Measurements from ENCODE around the gene GRID1.
A peak's percentile ranks its signal among the peaks of the same experiment; 100 is the strongest.

The GRID1 gene

DNA sequence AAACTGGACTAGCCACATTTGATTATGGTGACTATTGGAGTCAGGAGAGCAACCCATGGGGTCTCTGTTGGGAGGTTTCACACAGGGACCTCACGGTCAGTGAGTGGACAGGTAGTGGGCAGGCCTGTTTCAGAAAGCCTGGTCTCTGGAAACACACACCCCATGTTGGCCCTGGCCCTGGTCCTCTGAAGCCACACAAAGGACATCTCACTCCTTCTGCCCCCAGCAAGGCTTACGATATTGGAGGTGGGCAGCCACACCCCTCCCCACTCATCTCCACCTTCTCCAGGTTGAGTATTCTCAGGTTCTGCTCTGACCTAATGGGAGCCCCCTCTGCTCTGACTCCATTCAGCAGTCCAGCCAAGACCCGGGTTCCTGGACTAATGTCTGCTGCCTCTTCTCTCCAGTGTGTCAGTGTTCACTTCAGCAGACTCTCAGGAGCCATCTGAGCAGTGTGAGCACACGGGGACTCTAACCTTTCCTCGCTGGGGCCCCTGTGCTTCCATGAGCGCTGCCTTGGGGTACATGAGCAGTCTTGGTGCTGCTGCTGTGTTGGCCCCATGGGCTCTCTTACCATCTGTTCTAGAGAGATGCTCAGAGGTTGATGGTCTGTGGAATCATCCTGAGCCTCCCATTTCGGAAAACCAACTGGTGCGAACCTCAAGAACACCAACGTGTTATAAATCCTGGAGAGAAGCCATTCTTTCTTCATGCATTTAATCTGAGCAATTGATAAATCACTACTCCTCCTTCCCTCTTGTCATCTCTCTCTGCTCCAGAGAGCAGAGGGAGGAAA, 748.6 kb downstream of the GRID1 start:
- DNase-seq, result no peak

DNA sequence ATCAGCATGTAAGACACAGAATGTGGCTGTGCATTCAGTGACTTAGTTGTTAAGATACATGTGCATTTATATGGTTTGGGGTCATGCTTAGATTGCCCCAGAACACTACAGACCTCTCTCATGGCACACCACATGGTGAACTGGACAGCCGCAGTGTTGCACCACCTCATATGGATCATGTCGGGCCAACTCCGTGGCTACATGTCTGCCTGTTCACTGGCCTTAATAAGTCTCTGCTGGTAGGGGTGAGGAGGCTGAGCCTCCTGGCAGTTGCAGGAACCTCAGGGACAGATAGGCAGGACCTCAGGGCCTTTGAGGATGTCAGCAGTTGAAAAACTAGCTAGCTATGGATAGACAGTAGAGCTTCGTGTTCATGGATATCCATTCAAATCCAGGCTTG, 751.0 kb downstream of the GRID1 start:
- DNase-seq, result no peak

DNA sequence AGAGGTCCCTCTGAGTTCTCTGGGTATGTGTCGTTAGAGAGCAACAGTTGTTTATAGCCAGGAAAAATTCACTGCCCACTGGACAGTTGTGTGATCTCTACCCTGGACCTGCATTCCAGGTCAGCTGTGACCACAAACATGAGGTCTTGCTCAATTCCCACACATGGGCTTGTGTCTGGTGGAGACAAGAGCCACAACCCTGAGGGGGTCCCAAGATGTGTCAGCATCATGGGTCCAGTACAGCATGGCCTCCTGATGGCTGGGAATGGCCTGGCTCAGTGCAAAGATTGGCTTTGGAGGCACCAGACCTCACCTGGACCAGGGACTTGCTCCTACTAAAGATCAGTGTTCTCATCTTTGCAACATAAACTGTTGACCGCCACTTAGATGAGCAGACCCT, 751.6 kb downstream of the GRID1 start:
- no peak for DNase-seq

DNA sequence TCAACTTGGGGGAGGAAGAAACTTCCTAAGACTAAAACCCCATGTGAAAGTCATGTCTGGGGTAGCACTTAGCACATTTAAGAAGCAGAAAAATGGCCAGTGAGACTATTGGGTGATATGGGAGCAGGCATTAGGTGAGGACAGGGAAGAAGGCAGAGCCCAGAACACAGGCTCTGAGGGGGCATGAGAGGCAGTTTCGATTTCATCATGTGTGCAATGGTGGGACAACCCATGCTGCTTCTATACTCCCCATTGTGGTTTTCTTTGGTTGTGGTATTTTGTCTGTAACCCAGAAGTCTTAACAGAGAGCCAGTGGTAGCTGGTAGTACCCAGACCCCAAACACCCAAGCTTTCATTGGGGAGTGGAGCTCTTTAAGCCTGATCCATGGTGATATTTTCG, 752.0 kb downstream of the GRID1 start:
- no peak for DNase-seq

DNA sequence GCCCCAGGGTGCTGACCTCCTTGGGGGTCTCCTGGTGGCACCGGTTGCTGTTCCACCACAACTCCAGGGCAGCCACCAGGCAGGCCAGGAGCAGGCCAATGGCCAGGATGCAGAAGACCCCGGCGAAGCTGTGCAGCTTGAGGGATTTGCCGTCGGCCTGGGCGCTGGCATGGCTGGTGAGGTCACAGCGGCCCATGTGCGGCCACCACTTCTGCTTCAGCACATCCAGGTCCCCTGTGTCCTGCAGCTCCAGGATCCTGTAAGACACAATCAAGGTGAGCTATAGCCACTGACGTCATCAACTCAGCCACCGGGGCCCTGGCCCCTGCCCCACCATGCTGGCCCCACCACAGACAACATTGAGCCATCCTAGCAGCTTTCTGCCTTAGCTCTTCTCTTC, 753.2 kb downstream of the GRID1 start:
- no peak for DNase-seq

DNA sequence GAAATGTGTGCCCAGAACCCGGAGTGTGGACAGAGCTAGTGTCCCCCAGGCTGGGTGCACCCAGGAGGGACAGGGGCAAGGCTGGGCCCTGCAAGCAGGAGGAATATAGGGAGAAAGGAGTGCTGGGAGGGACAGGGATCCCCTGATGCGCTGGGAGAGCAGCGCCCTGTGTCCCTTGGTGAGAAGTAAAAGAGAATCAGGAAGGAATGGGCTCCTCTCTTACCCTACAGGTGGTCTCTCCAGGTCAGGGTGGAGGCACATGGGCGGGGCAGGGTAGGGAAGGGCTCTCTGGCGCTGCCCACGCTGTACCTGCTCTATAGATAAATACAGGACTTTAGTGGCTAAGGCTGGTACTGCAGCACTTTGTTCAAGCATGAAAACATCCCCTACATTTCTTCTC, 753.8 kb downstream of the GRID1 start:
- peak in 1 of 2 experiments; percentile 0 for DNase-seq

DNA sequence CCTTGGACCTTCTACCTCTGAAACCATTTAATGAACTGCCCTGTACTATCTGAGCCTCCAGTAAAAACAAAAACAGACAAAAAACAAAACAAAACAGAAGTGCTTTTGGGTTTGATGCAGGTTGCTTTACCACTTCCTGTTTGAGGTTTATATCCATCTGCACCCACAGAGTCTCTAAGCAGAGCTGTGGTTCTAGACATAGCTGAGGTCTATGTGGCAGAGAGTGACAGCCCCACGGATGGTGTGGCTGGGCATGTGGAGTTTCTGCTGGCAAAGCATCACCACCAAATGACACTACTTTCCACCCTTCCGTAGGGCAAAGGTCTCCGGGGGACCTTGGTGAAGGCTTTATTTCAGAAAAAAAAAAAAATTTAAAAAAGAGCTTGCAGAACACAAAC, 754.2 kb downstream of the GRID1 start:
- no peak for DNase-seq

DNA sequence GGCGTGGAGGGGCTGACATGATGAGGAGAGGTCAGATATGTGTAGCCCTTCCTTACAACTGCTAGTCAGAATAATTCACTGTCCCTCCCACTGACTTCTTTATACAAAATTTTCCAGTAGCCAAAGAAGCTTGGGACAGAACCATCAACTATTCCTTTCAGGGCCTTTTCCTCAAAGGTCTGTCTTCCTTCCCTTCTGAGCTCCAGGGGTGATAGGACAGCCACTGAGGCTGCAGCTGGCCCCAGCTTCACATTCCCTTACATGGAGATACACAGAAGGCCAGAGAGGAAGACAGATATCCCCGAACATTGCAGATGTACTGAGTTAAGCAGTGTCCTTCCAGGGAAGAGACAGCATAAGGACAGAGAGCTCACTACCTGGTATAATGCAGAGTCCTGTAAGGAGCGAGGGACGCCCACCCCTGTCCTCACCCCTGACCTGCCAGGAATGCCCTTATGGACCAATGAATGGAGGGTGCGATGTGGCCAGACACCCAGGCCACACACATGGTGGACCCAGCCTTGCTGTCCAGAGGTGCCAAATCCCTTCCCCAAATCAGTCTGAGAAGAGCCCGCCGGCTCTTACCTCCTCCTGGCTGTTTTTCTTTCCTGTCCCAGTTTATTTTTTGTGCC, 754.7 kb downstream of the GRID1 start:
- no peak for DNase-seq

DNA sequence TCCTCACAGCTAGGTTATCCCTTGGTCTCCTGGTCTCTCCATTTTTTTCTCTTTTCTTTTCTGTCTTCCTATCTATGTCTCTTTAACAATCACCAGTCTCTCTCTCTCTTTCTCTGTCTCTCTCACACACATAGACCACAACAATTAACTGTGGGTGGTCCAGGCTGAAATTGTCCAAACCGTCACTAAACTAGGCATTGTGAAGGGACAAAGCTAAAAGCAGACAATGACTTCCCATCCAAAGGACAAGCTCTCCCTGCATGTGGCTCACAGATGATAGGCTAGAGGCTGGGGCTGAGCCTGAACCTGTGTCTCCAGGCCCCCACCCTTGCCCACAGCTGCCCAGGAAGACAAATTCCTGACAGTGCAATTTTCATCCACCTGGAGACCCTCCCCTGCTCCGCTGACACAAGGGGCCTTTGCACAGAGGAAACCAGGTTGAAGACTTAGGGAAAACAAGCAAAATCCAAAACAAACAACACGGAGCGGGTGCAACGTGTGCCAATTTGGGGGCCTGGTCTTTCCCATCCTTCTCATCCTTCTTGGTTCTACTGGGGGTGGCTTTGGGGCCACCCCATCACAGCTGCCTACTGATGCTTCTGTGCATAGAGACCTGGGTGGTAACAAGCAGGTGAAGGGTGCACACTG, 755.4 kb downstream of the GRID1 start:
- DNase-seq, result no peak

DNA sequence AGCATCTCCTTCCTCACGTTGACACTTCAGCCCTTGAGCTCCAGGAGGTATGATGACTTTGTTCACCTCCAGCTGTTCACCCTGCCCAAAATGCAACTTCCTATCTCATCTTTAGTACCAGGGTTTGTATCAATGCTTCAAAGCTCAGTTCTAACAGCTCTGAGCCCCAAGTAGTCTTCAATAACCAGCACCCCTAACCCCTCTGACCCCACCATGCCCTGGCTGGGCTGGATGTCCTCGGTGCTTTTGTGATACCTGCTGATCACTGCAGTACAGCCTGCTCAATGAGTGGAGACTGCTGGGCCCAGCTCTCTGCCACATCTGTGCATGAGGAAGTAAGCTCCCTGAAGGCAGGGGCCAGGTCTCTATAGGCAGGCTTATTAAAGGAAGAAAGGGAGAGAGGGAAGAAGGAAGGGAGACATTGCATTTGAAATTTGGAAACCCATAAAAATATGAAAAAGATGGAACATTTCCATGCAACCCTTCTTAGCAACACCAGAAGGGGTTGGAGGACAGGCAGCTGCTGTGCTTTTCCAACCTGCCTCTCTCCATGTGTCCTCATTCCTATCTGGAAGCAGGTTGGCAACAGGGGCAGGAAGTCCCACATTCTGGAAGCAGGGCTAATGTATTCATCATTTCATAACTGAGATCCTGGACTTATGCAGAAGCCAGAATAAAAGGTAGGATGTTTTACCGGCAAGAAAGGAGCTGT, 756.1 kb downstream of the GRID1 start:
- DNase-seq, result no peak

DNA sequence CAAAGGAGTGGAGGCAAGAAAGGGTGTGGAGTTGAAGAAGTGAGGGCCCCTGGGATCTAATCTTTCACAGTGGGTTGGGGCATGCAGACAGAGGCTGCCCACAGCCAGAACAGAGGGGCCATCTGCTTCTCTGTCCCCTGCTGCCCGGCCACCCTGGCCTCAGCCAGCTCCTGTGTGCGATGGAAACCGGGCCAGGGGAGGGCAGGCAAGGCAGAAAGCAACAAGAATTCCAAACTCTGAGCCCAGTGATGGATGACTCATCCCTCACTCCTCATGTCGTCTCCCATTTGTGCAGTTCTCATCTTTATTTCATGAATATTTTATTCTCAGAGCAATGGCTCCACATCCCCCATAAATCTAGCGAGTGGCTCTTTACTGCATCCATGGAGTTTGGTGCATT, 757.1 kb downstream of the GRID1 start:
- DNase-seq, result no peak

DNA sequence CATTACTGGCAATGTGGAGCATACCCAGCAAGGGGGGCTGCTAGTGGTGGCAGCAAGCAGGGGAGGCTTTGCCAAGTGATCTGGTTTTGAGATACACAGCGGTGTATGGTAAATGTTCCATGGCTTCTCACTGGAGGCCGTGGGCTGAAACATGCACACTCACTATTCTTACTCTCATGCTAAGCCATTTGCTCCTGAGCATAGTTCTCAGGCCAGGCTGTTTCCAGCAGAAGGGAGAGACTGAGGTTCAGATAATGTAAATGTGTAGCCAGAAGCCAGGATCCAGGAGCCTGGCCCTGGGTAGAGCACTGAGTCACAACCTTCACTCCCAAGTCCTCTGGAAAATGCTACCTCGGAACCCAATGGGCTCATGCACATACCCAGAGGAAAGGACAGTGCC, 757.9 kb downstream of the GRID1 start:
- no peak for DNase-seq

DNA sequence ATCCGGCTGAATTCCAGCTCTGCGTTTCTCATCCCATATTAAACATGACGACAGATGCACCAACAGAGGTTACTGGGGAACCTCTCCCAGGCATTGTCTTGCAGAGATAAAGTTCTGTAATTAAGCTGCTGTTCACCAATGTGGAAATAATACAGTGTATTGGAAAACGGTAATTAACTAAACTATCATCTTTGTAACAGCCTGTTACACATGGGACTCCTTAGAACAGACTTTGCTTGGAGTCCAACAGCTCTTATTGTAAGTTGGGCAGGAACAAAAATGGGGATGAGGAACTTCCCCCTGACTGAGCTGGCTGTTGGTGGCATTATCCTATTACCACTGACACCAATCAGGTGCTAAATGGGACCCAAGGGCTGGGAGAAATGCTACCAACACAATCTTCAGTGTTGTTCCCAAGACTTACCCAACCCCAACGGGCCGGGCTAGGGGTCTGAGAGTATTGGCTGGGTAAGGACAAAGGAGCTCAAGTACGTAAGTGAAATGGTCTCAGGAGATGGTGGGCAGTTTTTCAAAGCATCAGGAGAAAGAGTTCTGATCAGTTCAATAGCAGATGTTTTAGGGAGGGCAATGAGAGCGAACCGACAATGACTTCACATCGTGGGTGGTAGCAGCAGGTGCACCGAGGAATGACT, 759.4 kb downstream of the GRID1 start:
- DNase-seq, result no peak

DNA sequence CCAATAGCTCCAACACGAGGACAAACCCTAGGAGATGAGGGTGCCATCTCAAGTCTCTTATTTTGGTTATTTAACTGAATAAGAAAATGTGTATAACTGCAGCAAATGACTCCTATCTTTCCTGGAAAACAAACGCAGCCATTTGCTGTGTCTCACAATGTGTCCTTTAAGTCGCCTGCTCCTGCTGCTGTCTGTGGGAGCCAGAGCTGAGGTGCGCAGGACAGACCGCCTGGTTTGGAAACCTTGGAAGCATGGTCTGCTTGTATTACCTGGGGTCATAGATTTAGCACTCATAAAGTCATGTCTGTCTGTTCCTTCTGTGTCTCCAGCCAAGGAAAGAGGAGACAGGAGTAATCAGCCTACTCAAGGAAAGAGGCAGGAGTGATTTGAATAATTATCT, 760.2 kb downstream of the GRID1 start:
- DNase-seq, result peak in 1 of 2 experiments; percentile 18

DNA sequence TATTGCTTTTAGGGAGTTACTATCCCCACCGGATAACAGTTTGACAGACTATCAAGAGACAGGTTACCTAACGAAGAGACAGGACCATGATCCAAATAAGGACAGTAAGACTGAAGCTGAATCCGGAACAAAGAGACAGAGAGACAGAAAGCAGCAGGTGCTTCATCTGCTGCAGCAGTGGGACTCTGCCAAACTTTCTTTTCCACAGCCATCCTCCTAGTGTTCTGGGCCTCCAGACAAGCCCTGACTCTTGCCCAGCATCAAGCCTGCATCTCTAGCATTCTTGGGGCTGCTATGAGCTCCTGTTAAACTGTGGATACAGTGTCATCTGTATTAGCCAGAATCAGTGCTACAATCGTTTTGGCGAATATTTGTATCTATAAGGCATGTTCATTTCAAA, 761.7 kb downstream of the GRID1 start:
- DNase-seq, result no peak

DNA sequence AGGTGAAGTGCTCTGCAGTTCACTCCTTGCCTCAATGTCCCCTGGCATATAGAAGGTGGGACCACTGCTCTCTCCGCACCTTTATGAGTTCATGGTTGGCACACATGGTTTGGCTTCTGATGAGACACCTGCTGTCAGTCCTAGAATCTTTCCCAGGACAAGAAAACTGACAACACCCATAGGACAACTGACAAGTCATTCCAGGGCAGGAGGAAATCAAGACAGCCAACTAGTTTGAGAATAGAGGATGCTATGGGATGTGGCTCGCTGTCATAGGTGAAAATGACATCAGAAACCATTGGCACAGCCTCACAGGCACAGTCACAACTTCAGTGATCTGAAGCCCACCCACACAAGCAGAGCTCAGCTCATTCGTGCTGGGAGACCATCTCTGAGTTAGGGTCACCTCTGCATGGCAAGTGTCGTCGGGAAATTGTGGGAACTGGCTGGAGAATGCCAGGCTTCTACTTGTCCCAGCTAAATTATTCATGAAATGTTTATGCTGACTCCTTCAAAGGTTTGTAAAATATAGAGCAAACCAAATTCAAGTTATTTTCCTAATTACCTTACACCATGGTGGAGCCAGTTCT, 762.4 kb downstream of the GRID1 start:
- no peak for DNase-seq

DNA sequence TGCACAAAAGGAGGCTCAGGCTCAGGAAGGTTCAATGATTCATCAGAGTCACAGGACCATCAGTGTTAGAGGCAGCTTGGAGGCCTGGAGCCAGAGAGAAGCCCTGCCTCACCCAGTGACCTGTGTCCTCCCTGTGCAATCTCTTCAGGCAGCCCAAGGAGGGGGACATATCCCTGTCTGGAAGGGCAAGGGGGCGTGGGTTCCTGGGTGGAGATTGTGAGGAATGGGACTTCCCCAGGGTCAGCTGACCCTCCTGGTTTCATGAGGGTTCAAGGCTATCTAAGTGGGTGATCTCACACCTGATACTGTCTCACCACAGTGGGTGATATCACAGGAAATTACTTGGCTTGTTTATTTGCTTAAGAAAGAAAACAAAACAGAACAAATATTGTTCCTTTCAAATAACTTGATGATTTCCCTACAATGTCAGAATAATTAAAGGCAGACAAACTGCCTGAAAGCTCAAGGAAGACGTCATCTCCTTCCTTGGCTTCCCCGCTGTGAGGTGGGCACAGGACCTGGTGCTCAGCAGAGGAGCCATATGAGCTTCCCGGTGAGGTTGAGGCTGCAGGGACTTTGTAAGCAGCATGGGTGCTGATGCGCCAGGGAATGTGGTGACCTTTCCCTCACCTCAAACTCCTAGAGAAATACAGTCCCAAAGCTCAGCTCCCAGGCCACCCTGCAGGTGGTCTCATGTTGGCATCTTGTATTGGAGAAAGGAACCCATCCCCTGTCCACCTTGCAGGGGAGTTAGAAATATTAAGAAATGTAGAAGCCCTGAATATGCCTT, 763.2 kb downstream of the GRID1 start:
- no peak for DNase-seq

DNA sequence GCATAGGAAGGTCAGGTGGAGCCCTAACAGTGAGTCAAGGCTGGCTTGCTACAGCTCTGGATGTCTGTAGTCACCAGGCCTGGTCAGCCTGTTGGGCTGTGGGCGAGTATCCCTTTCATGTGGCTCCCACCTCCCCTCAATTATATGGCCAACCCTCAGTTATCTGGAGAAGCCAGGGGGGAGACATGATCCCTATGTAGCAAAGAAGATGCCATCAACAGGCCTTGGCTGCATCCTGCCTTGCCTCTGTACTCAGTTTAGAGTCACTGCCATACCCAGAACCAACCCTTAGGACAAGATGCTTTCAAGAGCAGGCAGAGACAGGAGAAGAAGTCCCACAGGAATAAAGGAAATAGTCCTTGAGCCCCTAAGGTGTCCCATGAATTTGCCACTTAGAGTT, 763.9 kb downstream of the GRID1 start:
- no peak for DNase-seq

DNA sequence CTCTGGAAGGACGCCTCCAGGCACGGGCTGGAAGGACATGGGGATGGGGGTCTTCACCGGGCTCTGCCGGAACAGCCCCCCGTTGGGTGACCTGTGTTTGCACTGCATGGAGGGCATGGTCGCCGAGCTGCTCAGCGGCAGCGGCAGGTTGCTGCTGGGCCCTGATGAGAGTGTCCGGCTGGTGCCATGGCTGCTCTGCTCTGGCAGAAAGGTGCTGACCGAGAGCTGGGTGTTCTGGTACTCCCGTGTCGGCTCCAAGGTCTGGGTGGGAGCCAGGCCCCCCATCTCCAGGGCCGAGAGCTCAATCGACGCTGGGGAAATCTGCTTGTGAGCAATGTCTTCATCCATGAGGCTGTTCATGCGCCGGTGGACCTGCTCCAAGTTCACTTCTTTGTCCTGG, 764.3 kb downstream of the GRID1 start:
- no peak for DNase-seq

DNA sequence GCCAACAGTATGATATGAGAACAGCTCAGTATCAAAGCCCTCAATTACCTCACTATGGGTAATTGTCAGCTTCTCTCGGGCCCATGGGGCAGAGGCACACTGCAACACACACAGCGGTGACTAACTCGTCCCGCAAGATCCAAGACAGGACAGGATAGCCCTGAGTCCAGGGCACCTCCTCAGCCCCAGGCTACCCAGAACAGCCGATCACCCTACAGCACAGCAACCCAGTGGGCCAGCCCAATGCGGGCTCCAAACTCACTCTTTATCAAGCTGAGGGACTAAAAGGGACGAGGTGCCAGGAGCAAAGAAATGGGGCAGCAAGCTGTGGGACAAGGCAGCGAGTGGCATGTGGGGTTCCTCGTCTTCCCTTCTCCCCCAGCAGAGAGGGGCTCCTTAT, 765.1 kb downstream of the GRID1 start:
- no peak for DNase-seq

DNA sequence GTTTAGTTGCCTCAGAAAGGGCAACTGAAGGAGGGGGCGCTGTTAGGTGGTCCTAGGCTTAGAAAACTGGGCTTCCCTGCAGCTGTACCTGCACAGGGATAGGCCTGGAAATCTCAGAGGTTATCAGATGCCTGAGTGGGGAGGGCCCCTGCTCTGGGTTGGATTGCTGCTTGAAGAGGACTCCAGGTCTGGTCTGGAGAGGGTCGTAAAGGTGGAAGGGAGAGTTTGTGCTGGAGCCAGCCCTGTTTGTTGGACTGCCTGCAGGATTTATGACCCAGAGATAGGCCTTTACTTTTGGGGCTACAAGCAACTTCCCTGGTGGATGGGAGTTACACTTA, 765.9 kb downstream of the GRID1 start:
- no peak for DNase-seq
